HepG2 (cell line): ENCODE measurements around the gene GRM7.

Source experiments
- BRF2 ChIP-seq: sonication (generic); formaldehyde crosslinking; IDR thresholded peaks from 2 replicates; pipeline ENCODE4 v1.8.1; 2022; ENCODE audit warnings: mild to moderate bottlenecking, missing genetic modification reagents
- EEA1 ChIP-seq: sonication (generic); formaldehyde crosslinking; IDR thresholded peaks from 2 replicates; pipeline ENCODE4 v1.5.1; 2020; ENCODE audit warnings: mild to moderate bottlenecking, missing genetic modification reagents, borderline replicate concordance
- GLI4 ChIP-seq: sonication (generic); formaldehyde crosslinking; IDR thresholded peaks from 2 replicates; pipeline ENCODE4 v1.5.1; 2020; ENCODE audit warnings: missing genetic modification reagents, mild to moderate bottlenecking, moderate library complexity, borderline replicate concordance
- JUN ChIP-seq: sonication (generic); formaldehyde crosslinking; IDR thresholded peaks from 2 replicates; pipeline ENCODE4 v1.4.0; 2020; ENCODE audit warnings: mild to moderate bottlenecking, missing genetic modification reagents
- SP4 ChIP-seq: sonication (generic); formaldehyde crosslinking; IDR thresholded peaks from 2 replicates; pipeline ENCODE4 v1.8.1; 2023; ENCODE audit warnings: mild to moderate bottlenecking, missing genetic modification reagents
- TCF7L2 ChIP-seq: IDR thresholded peaks from 2 replicates; pipeline ENCODE4 v1.6.1; 2011; ENCODE audit warnings: mild to moderate bottlenecking, low read depth, low read length, moderate library complexity
- ZBTB26 ChIP-seq: IDR thresholded peaks from 2 replicates; pipeline ENCODE4 v1.6.1; 2016; ENCODE audit warnings: missing compliant biosample characterization, missing genetic modification reagents, borderline replicate concordance
- ZBTB8A ChIP-seq: sonication (generic); formaldehyde crosslinking; IDR thresholded peaks from 2 replicates; pipeline ENCODE4 v1.4.0; 2020; ENCODE audit warnings: mild to moderate bottlenecking, low read depth, missing genetic modification reagents, borderline replicate concordance
- ZFX ChIP-seq: sonication (generic); formaldehyde crosslinking; IDR thresholded peaks from 2 replicates; pipeline ENCODE4 v1.4.0; 2020; ENCODE audit warnings: mild to moderate bottlenecking, low read depth, missing genetic modification reagents, moderate library complexity
- ZNF232 ChIP-seq: sonication (generic); formaldehyde crosslinking; IDR thresholded peaks from 2 replicates; pipeline ENCODE4 v1.4.0; 2020; ENCODE audit warnings: missing genetic modification reagents, borderline replicate concordance
- ZNF274 ChIP-seq: sonication (generic); formaldehyde crosslinking; IDR thresholded peaks from 2 replicates; pipeline ENCODE4 v1.5.1; 2020; ENCODE audit warnings: mild to moderate bottlenecking, missing genetic modification reagents
- ZNF446 ChIP-seq: sonication (generic); formaldehyde crosslinking; IDR thresholded peaks from 2 replicates; pipeline ENCODE4 v1.5.0; 2020; ENCODE audit warnings: mild to moderate bottlenecking, missing genetic modification reagents
- ZNF512 ChIP-seq: sonication (generic); formaldehyde crosslinking; IDR thresholded peaks from 2 replicates; pipeline ENCODE4 v1.4.0; 2020; ENCODE audit warnings: mild to moderate bottlenecking, missing genetic modification reagents

- no peak for TF ChIP-seq SP4 (CRISPR knock-in tag)
- TF ChIP-seq ZNF274 (CRISPR knock-in tag) = no peak
- TF ChIP-seq GLI4 (CRISPR knock-in tag) = no peak
- TF ChIP-seq TCF7L2 = no peak
- TF ChIP-seq BRF2 (CRISPR knock-in tag) = no peak
- TF ChIP-seq ZNF232 (CRISPR knock-in tag) = no peak
- TF ChIP-seq ZNF512 (CRISPR knock-in tag) = no peak
- no peak for TF ChIP-seq ZBTB26 (CRISPR knock-in tag)
- no peak for TF ChIP-seq JUN (CRISPR knock-in tag)
- TF ChIP-seq ZNF446 (CRISPR knock-in tag) = no peak
- no peak for TF ChIP-seq EEA1 (CRISPR knock-in tag)
- no peak for TF ChIP-seq ZFX
- no peak for TF ChIP-seq ZBTB8A (CRISPR knock-in tag)
These were observed 335.0 kb downstream of the GRM7 start for GRCh38 chr3:7195934-7196333.
